C4-2B (cell line): Measurements from ENCODE around the gene SLC25A47.

Source experiments
- H3K27ac ChIP-seq: fragments of 450-650 bp; 2 replicates; pipeline ENCODE4 v1.5.1; 2017
- ZFX ChIP-seq: fragments of 450-650 bp; IDR thresholded peaks from 2 replicates; pipeline ENCODE4 v1.6.1; 2017
- TF ChIP-seq, protein P1 (sequence below): fragments of 450-650 bp; conservative IDR thresholded peaks from 2 replicates; pipeline ENCODE4 v1.5.1; 2017; ENCODE audit warnings: mild to moderate bottlenecking

The SLC25A47 gene

DNA sequence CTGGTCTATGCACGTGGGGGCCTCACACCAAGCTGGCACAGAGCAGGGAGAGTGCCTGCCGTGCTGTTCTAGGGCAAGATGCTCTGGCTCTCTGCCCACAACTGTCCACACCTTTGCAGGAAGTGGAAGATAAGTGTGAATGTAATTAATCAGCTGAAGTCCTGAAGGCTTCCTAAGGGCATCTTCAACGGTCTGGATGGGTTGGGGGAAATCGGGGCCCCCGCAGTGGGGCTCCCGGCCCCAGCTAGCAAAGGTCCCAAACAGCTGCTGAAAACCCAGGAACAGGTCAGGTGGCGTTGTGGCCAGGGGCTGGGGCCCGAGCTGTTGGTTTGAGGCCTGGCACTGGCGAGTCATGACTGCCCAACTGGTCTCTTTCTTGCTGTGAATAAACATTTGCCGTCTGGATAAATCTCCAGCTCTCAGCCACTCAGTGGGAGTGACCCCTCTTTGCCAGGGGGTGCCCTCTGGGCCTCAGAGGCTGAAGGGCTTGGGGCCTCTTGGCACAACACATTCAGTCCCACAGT lies 10.2 kb upstream of the SLC25A47 start:
- TF ChIP-seq, protein P1, sequence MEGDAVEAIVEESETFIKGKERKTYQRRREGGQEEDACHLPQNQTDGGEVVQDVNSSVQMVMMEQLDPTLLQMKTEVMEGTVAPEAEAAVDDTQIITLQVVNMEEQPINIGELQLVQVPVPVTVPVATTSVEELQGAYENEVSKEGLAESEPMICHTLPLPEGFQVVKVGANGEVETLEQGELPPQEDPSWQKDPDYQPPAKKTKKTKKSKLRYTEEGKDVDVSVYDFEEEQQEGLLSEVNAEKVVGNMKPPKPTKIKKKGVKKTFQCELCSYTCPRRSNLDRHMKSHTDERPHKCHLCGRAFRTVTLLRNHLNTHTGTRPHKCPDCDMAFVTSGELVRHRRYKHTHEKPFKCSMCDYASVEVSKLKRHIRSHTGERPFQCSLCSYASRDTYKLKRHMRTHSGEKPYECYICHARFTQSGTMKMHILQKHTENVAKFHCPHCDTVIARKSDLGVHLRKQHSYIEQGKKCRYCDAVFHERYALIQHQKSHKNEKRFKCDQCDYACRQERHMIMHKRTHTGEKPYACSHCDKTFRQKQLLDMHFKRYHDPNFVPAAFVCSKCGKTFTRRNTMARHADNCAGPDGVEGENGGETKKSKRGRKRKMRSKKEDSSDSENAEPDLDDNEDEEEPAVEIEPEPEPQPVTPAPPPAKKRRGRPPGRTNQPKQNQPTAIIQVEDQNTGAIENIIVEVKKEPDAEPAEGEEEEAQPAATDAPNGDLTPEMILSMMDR, result no peak
- no peak overlapping the region for H3K27ac ChIP-seq

DNA sequence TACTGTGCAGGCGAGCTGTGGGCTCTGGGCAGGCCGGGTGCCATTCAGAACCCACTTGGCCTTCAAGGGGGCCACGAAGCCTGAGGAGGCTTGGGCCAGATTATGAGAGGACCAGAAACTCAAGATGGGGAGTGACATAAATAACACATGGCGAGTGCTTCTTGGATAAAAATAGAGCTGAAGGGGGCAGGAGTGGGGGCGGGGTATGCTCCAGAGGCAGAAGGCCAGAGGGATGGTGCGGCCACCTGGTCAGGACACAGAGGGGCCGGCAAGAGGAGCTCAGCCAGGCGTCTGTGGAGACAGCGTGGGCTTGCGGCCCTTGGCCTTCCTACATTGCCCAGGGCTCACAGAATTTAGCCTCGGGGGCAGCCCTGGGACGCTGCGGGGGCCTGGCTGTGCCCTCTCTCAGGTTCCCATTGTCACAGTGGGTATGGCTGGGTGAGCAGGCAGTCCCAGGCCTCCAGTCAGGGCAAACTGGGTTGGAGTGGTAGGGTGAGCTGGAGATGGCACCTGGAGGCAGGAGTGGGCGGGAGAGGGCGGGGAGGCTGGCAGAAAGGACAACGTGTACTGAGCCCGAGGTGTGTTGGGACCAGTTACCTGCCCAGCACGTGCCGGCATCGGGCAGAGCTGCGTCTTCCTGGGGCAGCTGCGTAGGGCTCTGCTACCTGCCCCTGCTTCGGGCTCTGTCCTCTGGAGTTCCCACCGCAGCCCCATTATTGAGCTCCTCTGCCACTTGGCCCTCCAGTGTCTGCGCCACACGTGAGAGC lies 9.5 kb upstream of the SLC25A47 start:
- no peak overlapping the region for H3K27ac ChIP-seq
- TF ChIP-seq ZFX, result no peak
- TF ChIP-seq, protein P1, result no peak

DNA sequence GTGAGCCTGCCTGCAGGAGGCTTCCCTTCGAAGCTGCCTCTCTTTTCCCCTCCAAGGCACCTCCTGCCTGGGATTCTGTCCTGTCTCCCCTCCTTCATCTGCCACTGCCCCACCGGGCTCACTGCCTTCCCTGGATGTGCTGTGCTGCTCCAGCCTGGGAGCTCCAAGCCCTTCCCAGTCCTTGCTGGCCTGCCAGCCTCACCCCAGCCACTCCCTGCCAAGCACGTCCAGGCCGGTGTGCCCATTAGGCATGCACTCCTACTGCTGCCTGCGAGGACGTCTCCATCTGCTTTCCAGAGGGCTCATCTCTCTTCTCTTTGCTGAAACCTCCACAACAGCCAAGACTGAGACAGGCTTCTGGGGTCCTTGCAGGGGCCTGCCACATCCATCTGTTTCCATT lies 8.4 kb upstream of the SLC25A47 start:
- no peak overlapping the region for H3K27ac ChIP-seq
- TF ChIP-seq ZFX, result no peak
- TF ChIP-seq, protein P1, result no peak

DNA sequence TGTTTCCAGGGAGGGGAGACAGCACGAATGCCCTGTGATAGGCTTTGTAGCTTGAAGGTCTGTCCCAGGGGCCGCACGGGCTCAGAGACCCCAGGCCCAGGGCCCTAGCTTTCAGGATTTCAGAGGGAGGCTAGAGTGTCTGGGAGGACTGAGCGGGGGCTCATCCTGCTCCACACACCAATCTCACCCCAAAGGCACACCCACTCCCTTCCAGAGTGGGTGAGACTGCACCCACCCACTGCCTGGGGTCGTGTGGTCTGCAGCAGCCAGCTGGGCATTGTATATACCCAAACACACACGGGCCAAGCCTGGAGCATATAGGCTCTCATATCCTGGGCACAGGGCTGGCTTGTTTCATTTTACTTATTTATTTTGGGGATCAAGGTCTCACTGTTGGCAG lies 5.8 kb upstream of the SLC25A47 start:
- no peak overlapping the region for H3K27ac ChIP-seq
- TF ChIP-seq, protein P1, result no peak
- TF ChIP-seq ZFX, result no peak

DNA sequence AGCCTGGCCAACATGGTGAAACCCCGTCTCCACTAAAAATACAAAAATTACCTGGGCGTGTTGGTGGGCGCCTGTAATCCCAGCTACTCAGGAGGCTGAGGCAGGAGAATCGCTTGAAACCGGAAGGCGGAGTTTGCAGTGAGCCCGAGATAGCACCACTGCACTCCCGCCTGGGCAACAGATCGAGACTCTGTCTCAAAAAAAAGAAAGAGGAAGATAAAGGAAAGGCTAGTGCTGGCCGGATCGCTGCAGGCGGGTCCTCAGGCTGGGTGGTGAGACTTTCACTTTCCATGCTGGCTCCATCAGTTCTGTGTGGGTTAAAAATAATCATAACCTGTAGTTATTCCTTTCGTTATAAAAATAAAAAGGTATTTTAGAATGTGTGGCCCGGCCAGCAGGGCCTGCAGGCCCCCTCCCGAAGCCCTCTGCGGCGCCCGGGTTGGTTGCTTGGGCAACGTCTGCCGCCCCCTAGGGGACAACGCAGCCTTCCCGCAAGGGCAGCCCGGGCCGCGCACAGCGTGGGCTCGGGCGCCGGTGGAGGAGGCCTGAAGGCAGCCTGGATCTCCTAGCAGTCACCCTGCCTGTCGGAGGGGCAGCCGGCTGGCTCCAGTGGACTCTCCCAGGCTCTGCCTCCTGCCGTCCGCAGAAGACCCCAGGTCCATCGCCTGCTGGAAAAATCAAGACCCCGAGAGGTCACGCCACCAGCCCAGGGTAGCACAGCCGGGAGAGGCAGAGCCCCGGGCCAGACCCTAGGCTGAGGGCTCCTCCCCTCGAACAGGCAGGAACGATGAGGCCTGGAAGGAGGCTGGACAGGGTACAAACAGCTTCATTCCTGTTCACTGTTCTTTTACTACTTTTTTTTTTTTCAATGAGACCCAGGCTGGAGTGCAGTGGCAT lies 5.0 kb upstream of the SLC25A47 start:
- no peak for TF ChIP-seq ZFX
- TF ChIP-seq, protein P1, result no peak
- no peak overlapping the region for H3K27ac ChIP-seq

DNA sequence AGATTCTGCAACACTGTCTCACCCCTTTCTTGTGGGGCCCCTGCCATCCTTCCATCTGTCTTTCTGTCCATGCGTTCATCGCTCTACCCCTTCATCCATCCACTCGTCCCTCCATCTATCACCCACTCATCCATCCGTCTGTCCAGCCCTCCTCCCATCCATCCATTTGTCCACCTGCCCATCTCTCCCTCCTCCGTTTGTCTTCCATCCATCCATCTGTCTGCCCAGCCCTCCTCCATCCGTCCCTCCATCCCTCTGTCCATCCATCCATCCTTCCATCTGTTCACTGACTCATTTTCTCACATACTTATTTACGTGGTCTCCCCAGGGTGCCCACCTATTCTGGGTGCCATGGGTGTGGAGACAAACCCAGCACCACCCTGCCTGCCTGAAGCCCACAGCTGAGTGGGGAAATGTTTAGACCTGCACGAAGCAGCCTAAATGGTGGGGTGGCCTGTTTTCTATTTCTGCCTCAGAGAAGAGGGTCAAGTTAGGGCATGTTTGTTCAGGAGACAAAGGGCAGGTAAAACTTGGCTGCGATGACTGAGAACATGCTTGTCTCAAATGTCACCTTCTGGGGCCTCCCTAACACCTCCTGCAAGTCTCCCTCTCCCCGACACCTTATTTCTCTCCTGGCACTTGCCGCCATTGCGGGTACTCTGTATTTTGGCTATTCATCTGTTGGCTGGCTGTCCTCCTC lies 2.8 kb upstream of the SLC25A47 start:
- H3K27ac ChIP-seq, result no peak overlapping the region
- TF ChIP-seq, protein P1, result no peak
- TF ChIP-seq ZFX, result no peak
